ENCODE data around the gene GRID2. TPM values are rescaled to one million over a fixed set of nuclear protein-coding genes. Genes with fewer than 3 reads are reported as not detected.
A peak's percentile ranks its signal among the peaks of the same experiment; 100 is the strongest.

The GRID2 gene
- total RNA-seq (ENCODE audit: unreplicated experiment), result 11.6 TPM
- long read RNA-seq, partial matches to known transcripts, result 0 of 4 reads
- long read RNA-seq, other reads (novel, unspliced or antisense), result 4 of 4 reads

- H3K9me3 Mint-ChIP-seq (ENCODE audit: unreplicated experiment), result no peaks in the 10 kb centered on the region
- peak; percentile 60 for DNase-seq (ENCODE audit: low spot score)
- peaks cover 8% of the 10 kb centered on the region for H3K27me3 Mint-ChIP-seq (ENCODE audit: unreplicated experiment)
- TF ChIP-seq CTCF (IDR thresholded peaks at IDR 0.05; ENCODE audit: unreplicated experiment), result no peak
- no peaks in the 10 kb centered on the region for H3K36me3 Mint-ChIP-seq (ENCODE audit: low read depth, unreplicated experiment)
- peak within 1 kb of the TSS; percentile 92 for H3K4me3 Mint-ChIP-seq (ENCODE audit: unreplicated experiment)
- peaks cover 6% of the 10 kb centered on the region for H3K4me1 Mint-ChIP-seq (ENCODE audit: unreplicated experiment)
- H3K27ac Mint-ChIP-seq (ENCODE audit: unreplicated experiment), result peak within 1 kb of the TSS; percentile 11
Measured at GRCh38 chr4:92303621-92304027, at the start of gene GRID2. Gene GRID2, plus strand, starts transcription at chr4:92303966.

GRCh38 chr4:92253986-92254671, 49.6 kb upstream of the GRID2 start:
- H3K4me1 Mint-ChIP-seq (ENCODE audit: unreplicated experiment), result no peaks in the 10 kb centered on the region
- no peak overlapping the region for H3K4me3 Mint-ChIP-seq (ENCODE audit: unreplicated experiment)
- TF ChIP-seq CTCF (IDR thresholded peaks at IDR 0.05; ENCODE audit: unreplicated experiment), result no peak
- no peak for DNase-seq (ENCODE audit: low spot score)
- H3K9me3 Mint-ChIP-seq (ENCODE audit: unreplicated experiment), result no peaks in the 10 kb centered on the region
- peaks cover 2% of the 10 kb centered on the region for H3K27me3 Mint-ChIP-seq (ENCODE audit: unreplicated experiment)
- peaks cover 9% of the 10 kb centered on the region for H3K36me3 Mint-ChIP-seq (ENCODE audit: low read depth, unreplicated experiment)
- H3K27ac Mint-ChIP-seq (ENCODE audit: unreplicated experiment), result no peak overlapping the region

- no peak for TF ChIP-seq CTCF (IDR thresholded peaks at IDR 0.05; ENCODE audit: unreplicated experiment)
- H3K4me1 Mint-ChIP-seq (ENCODE audit: unreplicated experiment), result no peaks in the 10 kb centered on the region
- H3K27ac Mint-ChIP-seq (ENCODE audit: unreplicated experiment), result no peak overlapping the region
- no peaks in the 10 kb centered on the region for H3K9me3 Mint-ChIP-seq (ENCODE audit: unreplicated experiment)
- peaks cover 9% of the 10 kb centered on the region for H3K36me3 Mint-ChIP-seq (ENCODE audit: low read depth, unreplicated experiment)
- peaks cover 2% of the 10 kb centered on the region for H3K27me3 Mint-ChIP-seq (ENCODE audit: unreplicated experiment)
- DNase-seq (ENCODE audit: low spot score), result no peak
- H3K4me3 Mint-ChIP-seq (ENCODE audit: unreplicated experiment), result no peak overlapping the region
Measured at GRCh38 chr4:92254767-92255442, 48.9 kb upstream of the GRID2 start.

- TF ChIP-seq CTCF (IDR thresholded peaks at IDR 0.05; ENCODE audit: unreplicated experiment), result no peak
- Mint-ChIP-seq H3K9me3 (ENCODE audit: unreplicated experiment) (no peaks in the 10 kb centered on the region), H3K4me3 (ENCODE audit: unreplicated experiment) (no peak overlapping the region), H3K36me3 (ENCODE audit: low read depth, unreplicated experiment) (peaks cover 9% of the 10 kb centered on the region), H3K27me3 (ENCODE audit: unreplicated experiment) (peaks cover 2% of the 10 kb centered on the region), H3K27ac (ENCODE audit: unreplicated experiment) (no peak overlapping the region), H3K4me1 (ENCODE audit: unreplicated experiment) (no peaks in the 10 kb centered on the region)
- no peak for DNase-seq (ENCODE audit: low spot score)
Measured at GRCh38 chr4:92255920-92256244, 47.9 kb upstream of the GRID2 start.
